Neuronal stem cell (in vitro differentiated cells): ENCODE data around the gene EHD1.

Source experiments
- DNase-seq: peaks from one replicate; pipeline ENCODE4 v3.0.0-alpha.2; 2013; ENCODE audit warnings: low spot score
- H2AFZ ChIP-seq: one replicate; pipeline ENCODE4 v1.6.1; 2013; ENCODE audit warnings: mild to moderate bottlenecking, low read length, inconsistent platforms
- H2AK5ac ChIP-seq: 2 replicates; pipeline ENCODE4 v1.6.1; 2013; ENCODE audit warnings: low read depth, mild to moderate bottlenecking, inconsistent platforms, low read length, moderate library complexity, mixed read lengths
- H2BK120ac ChIP-seq: 2 replicates; pipeline ENCODE4 v1.6.1; 2013; ENCODE audit warnings: low read depth, mild to moderate bottlenecking, inconsistent platforms, low read length, moderate library complexity, mixed read lengths
- H2BK12ac ChIP-seq: one replicate; pipeline ENCODE4 v1.6.1; 2013; ENCODE audit warnings: low read length, inconsistent platforms
- H2BK15ac ChIP-seq: 2 replicates; pipeline ENCODE4 v1.6.1; 2013; ENCODE audit warnings: mild to moderate bottlenecking, low read length, inconsistent platforms, mixed read lengths
- H2BK5ac ChIP-seq: one replicate; pipeline ENCODE4 v1.6.1; 2013; ENCODE audit warnings: inconsistent platforms, mild to moderate bottlenecking, low read length, moderate library complexity
- H3K14ac ChIP-seq: one replicate; pipeline ENCODE4 v1.6.1; 2013; ENCODE audit warnings: low read length, inconsistent platforms
- H3K18ac ChIP-seq: 2 replicates; pipeline ENCODE4 v1.6.1; 2013; ENCODE audit warnings: low read length, inconsistent platforms
- H3K23ac ChIP-seq: 2 replicates; pipeline ENCODE4 v1.6.1; 2013; ENCODE audit warnings: low read depth, mild to moderate bottlenecking, mixed read lengths, low read length, inconsistent platforms; ENCODE audit not compliant: poor library complexity
- H3K27ac ChIP-seq: replicated peaks from 3 replicates; pipeline ENCODE4 v1.5.1; 2013; ENCODE audit warnings: low read length, inconsistent platforms
- H3K27me3 ChIP-seq, 3 experiments: 2 replicates each; pipeline ENCODE4 v1.6.1; 2013; ENCODE audit warnings: low read length in 3 of 3, mild to moderate bottlenecking in 2 of 3, inconsistent platforms in 1 of 3, low read depth in 1 of 3, mixed read lengths in 1 of 3, moderate library complexity in 1 of 3; ENCODE audit not compliant: control insufficient read depth in 3 of 3, insufficient read depth in 3 of 3
- H3K36me3 ChIP-seq, 2 donors: replicated peaks in 1 of 2; 2 replicates each; pipeline ENCODE4 v1.6.1; 2013; ENCODE audit warnings: low read length in 2 of 2; ENCODE audit not compliant: control insufficient read depth in 2 of 2, insufficient read depth in 2 of 2
- H3K4ac ChIP-seq: 2 replicates; pipeline ENCODE4 v1.6.1; 2013; ENCODE audit warnings: inconsistent platforms, mild to moderate bottlenecking, low read length, moderate library complexity
- H3K4me1 ChIP-seq, 2 donors: 1 replicate in 1 of 2; 2 replicates in 1 of 2; pipeline ENCODE4 v1.6.1; 2013; ENCODE audit warnings: low read length in 2 of 2, low read depth in 1 of 2; ENCODE audit not compliant: control insufficient read depth in 2 of 2, insufficient read depth in 1 of 2
- H3K4me2 ChIP-seq: one replicate; pipeline ENCODE4 v1.6.1; 2013; ENCODE audit warnings: mild to moderate bottlenecking, low read length, inconsistent platforms; ENCODE audit not compliant: insufficient read depth, poor library complexity, severe bottlenecking
- H3K4me3 ChIP-seq, 2 donors: 2 replicates each; pipeline ENCODE4 v1.5.1; 2013; ENCODE audit warnings: low read length in 2 of 2, mild to moderate bottlenecking in 2 of 2, inconsistent platforms in 1 of 2, moderate library complexity in 1 of 2
- H3K79me1 ChIP-seq: one replicate; pipeline ENCODE4 v1.6.1; 2013; ENCODE audit warnings: low read depth, mild to moderate bottlenecking, inconsistent platforms, low read length, moderate library complexity
- H3K9ac ChIP-seq: one replicate; pipeline ENCODE4 v1.6.1; 2013; ENCODE audit warnings: mild to moderate bottlenecking, low read depth, low read length, inconsistent platforms; ENCODE audit not compliant: poor library complexity
- H3K9me3 ChIP-seq, 2 donors: replicated peaks in 1 of 2; 2 replicates each; pipeline versions ENCODE3 to v1.6.1; 2013; ENCODE audit warnings: low read length in 2 of 2, mild to moderate bottlenecking in 2 of 2, inconsistent platforms in 1 of 2, low read depth in 1 of 2, mixed read lengths in 1 of 2, moderate library complexity in 1 of 2; ENCODE audit not compliant: control insufficient read depth in 2 of 2, insufficient read depth in 1 of 2
- H4K8ac ChIP-seq: one replicate; pipeline ENCODE4 v1.6.1; 2013; ENCODE audit warnings: low read depth, mild to moderate bottlenecking, inconsistent platforms, low read length, moderate library complexity
- H4K91ac ChIP-seq: one replicate; pipeline ENCODE4 v1.6.1; 2013; ENCODE audit warnings: low read length, low read depth, mild to moderate bottlenecking, inconsistent platforms; ENCODE audit not compliant: poor library complexity
- WGBS, 2 donors: extraction: QIAGEN DNeasy Blood & Tissue Kit; methylation state at CpG; one replicate each; pipeline ENCODE4 v1.1.7; 2013; ENCODE audit warnings: missing lambda C conversion rate in 2 of 2, mixed read lengths in 1 of 2; ENCODE audit not compliant: insufficient read length in 2 of 2, insufficient replicate concordance in 1 of 2; ENCODE audit errors: extremely low coverage in 2 of 2; 5-methylcytosine and 5-hydroxymethylcytosine counted together

Gene EHD1

DNA sequence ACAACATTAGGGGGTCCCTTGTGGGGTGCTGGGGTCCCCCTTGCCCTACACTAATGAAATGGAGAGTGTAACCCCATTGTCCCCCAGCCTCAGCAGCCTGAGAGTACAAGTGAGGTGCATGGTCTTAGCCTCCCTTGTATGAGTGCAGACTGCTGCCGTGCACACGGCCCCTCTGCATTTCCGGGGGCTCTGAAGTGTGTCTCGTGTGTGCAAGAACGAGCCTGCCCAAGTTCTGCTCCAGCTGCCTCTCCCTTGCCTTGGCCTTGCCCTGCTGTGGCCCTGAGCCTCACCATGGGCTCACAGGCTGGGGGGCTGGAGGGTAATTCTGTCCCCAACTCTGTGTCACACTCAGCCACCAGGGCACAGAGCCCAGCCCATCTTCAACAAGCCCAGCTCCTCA lies 5.2 kb upstream of the EHD1 start:
- H3K79me1 ChIP-seq: peaks cover 4% of the 10 kb centered on the region
- H3K9ac ChIP-seq: peak overlapping the region; percentile 67
- H3K14ac ChIP-seq: no peak overlapping the region
- H2BK5ac ChIP-seq: peak overlapping the region; percentile 17
- H4K8ac ChIP-seq: no peak overlapping the region
- H3K4me1 ChIP-seq: peaks cover 12 to 22% of the 10 kb centered on the region in 2 donors
- H3K27me3 ChIP-seq: peaks cover 0 to 16% (median 0%) of the 10 kb centered on the region in 3 experiments
- no peaks in the 10 kb centered on the region for H3K9me3 ChIP-seq
- no peak overlapping the region for H3K27ac ChIP-seq
- H2AK5ac ChIP-seq: peak overlapping the region; percentile 81
- H2BK120ac ChIP-seq: no peak overlapping the region
- peak overlapping the region; percentile 26 for H3K23ac ChIP-seq
- no CpG with 5 or more reads among the region's 5 CpGs for WGBS, 2 donors
- peak overlapping the region; percentile 83 for H2BK15ac ChIP-seq
- H2BK12ac ChIP-seq: peak overlapping the region; percentile 50
- peak overlapping the region; percentile 67 for H3K4ac ChIP-seq
- H4K91ac ChIP-seq: peak overlapping the region; percentile 44
- no peaks in the 10 kb centered on the region for H3K36me3 ChIP-seq
- H3K18ac ChIP-seq: peak overlapping the region; percentile 30
- no peak overlapping the region for H2AFZ ChIP-seq
- no peak overlapping the region for H3K4me2 ChIP-seq
- DNase-seq: no peak
- no peak overlapping the region for H3K4me3 ChIP-seq

DNA sequence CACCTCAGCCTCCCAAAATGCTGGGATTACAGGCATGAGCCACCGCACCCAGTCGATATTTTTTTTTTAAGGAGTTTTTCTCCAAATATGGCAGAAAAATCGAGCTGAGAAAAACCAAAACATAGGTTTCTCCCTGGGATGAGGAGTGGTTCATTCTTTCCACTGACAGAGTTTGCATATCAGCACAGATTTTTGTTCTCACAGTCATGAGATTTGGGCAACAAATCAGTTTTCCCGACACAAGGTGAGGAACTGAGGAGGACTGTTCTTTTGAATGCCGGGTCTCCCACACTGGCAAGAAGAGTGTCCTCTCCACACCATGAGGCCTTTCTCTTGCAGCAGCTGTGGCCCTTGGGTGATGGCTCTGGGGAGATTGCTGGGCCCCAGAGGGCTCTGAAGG lies 3.8 kb upstream of the EHD1 start:
- Histone ChIP-seq H2BK5ac (no peak overlapping the region), H3K79me1 (peaks cover 10% of the 10 kb centered on the region), H3K9ac (no peak overlapping the region), H3K9me3 (no peaks in the 10 kb centered on the region), H3K27ac (no peak overlapping the region), H2AK5ac (no peak overlapping the region), H2BK15ac (no peak overlapping the region), H3K27me3 (peaks cover 0 to 16% (median 0%) of the 10 kb centered on the region in 3 experiments), H3K36me3 (no peaks in the 10 kb centered on the region), H4K8ac (no peak overlapping the region), H2AFZ (no peak overlapping the region), H3K23ac (no peak overlapping the region), H3K4me3 (no peak overlapping the region), H3K4me1 (peaks cover 8 to 22% of the 10 kb centered on the region in 2 donors), H2BK12ac (no peak overlapping the region), H3K4ac (no peak overlapping the region), H3K4me2 (no peak overlapping the region), H3K14ac (no peak overlapping the region), H3K18ac (no peak overlapping the region), H4K91ac (no peak overlapping the region), H2BK120ac (no peak overlapping the region)
- DNase-seq: no peak
- WGBS, 2 donors: no CpG with 5 or more reads among the region's 5 CpGs

DNA sequence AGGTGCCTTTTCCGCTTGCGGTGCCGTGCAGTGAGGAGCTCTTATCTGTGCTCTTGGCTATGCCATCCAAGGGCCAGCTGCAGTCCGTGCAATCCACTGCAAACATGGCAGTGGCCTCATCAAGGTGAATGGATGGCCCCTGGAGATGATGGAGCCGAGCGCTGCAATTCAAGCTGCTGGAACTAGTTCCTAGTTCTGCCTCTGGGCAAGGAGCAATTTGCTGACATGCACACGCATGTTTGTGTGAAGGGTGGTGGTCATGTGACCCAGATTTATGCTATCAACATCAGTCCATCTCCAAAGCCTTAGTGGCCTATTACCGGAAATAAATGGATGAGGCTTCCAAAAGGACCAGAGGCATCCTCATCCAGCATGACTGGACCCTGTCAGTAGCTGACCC lies 3.1 kb upstream of the EHD1 start:
- H2BK5ac ChIP-seq: no peak overlapping the region
- no peak for DNase-seq
- no peak overlapping the region for H2AK5ac ChIP-seq

DNA sequence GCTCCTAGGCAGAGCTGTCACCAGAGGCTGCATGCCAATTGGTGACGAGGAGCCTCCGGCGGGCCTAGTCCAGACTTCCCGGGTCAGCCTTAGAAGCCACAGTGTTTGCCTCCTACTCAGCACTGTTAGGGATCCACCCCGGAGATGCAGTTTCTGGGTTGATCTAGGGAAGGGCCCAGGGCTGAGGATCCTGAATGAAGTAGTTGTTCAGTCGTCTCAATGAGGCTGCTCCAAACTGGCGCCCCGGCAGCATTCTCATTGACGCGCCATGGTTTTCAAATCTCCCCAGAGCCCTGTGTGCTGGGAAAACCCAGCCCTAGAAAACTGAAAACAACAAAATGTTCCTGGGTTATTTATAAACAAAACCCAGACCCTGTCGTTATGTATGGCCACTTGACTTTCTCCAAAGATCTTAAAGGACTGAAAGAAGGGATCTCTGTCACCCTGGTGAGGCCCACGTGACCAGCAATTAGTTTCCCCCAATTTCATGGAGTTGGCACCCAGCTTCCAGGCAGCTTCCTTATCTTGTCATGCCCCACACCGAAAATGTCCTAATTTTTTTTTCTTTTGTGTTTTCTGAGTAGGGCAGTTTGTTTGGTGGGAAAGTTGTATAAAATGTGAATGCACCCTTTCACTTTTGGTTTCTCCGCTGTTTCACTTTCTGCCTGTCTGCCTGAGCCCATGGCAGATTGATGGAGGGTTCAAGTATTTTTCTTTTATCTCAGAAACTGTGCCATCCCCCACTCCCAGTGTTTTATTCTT lies 2.0 kb upstream of the EHD1 start:
- Histone ChIP-seq H4K8ac (no peak overlapping the region), H3K4me3 (no peak overlapping the region), H3K4ac (no peak overlapping the region), H2AK5ac (no peak overlapping the region), H2BK15ac (no peak overlapping the region), H3K4me1 (peaks cover 18 to 34% of the 10 kb centered on the region in 2 donors), H3K36me3 (no peaks in the 10 kb centered on the region), H3K9ac (no peak overlapping the region), H3K9me3 (no peaks in the 10 kb centered on the region), H2BK5ac (no peak overlapping the region), H2BK12ac (no peak overlapping the region), H3K14ac (no peak overlapping the region), H2AFZ (no peak overlapping the region), H3K79me1 (peaks cover 10% of the 10 kb centered on the region), H3K27me3 (peaks cover 0 to 16% (median 0%) of the 10 kb centered on the region in 3 experiments), H3K18ac (no peak overlapping the region), H4K91ac (no peak overlapping the region), H2BK120ac (no peak overlapping the region), H3K23ac (no peak overlapping the region), H3K27ac (no peak overlapping the region), H3K4me2 (no peak overlapping the region)
- no peak for DNase-seq
- WGBS, 2 donors: no CpG with 5 or more reads among the region's 14 CpGs

More for the DNA sequence above, 3.1 kb upstream of the EHD1 start:
- Histone ChIP-seq H3K27me3 (peaks cover 0 to 16% (median 0%) of the 10 kb centered on the region in 3 experiments), H3K23ac (no peak overlapping the region), H3K4ac (no peak overlapping the region), H2BK15ac (no peak overlapping the region), H3K27ac (no peak overlapping the region), H3K79me1 (peaks cover 10% of the 10 kb centered on the region), H3K14ac (no peak overlapping the region), H3K36me3 (no peaks in the 10 kb centered on the region), H4K8ac (no peak overlapping the region), H3K4me2 (no peak overlapping the region), H4K91ac (no peak overlapping the region), H2BK12ac (no peak overlapping the region), H2BK120ac (no peak overlapping the region), H3K4me1 (peaks cover 16 to 28% of the 10 kb centered on the region in 2 donors), H3K4me3 (no peak overlapping the region), H2AFZ (no peak overlapping the region), H3K18ac (no peak overlapping the region), H3K9me3 (no peaks in the 10 kb centered on the region), H3K9ac (no peak overlapping the region)
- WGBS, 2 donors: no CpG with 5 or more reads among the region's 8 CpGs
